ENCODE data around the gene ZNF70. TPM values are rescaled to one million over a fixed set of nuclear protein-coding genes. Genes with fewer than 3 reads are reported as not detected.

Gene ZNF70
- total RNA-seq (ENCODE audit: low replicate concordance) = 3.9 and 4.6 TPM in 2 replicates

GRCh38 chr22:23750714-23751440, at the start of gene ZNF70:
ZNF70 (minus strand) TSS chr22:23751112; CDS start chr22:23745140, 5,972 bp downstream.
- Mint-ChIP-seq H3K4me3 (peak within 1 kb of the TSS; percentile 87), H3K36me3 (peaks cover 2% of the 10 kb centered on the region), H3K4me1 (peaks cover 29% of the 10 kb centered on the region), H3K27ac (peak within 1 kb of the TSS; percentile 53), H3K9me3 (no peaks in the 10 kb centered on the region), H3K27me3 (ENCODE audit: insufficient read depth, low read depth) (peaks cover 5% of the 10 kb centered on the region)
- H3K79me2 ChIP-seq (ENCODE audit: low read depth) = no peaks in the 10 kb centered on the region
- peak within 1 kb of the TSS; percentile 95 for H3K4me2 ChIP-seq
- H3K27ac ChIP-seq = peak within 1 kb of the TSS; percentile 82
- TF ChIP-seq EZH2phosphoT487 (IDR thresholded peaks at IDR 0.05) = no peak
- TF ChIP-seq EZH2 (IDR thresholded peaks at IDR 0.05) = no peak
- TF ChIP-seq CTCF (IDR thresholded peaks at IDR 0.05) = peak; percentile 51
- H3K36me3 ChIP-seq = no peaks in the 10 kb centered on the region
- peak; percentile 97 for DNase-seq (ENCODE audit: low spot score)
- peaks cover 9% of the 10 kb centered on the region for H3F3A ChIP-seq (ENCODE audit: low read depth)
- H3K9ac ChIP-seq = peak within 1 kb of the TSS; percentile 61
- H3K27me3 ChIP-seq = no peaks in the 10 kb centered on the region
- peak within 1 kb of the TSS; percentile 87 for H2AFZ ChIP-seq (replicated peaks)
- no peaks in the 10 kb centered on the region for H3K9me3 ChIP-seq (ENCODE audit: low read depth)
- H3K4me3 ChIP-seq = peak within 1 kb of the TSS; percentile 88
- H4K20me1 ChIP-seq (ENCODE audit: low read depth) = no peaks in the 10 kb centered on the region
- H3K4me1 ChIP-seq = peaks cover 7% of the 10 kb centered on the region

- Histone ChIP-seq H3F3A (ENCODE audit: low read depth) (no peaks in the 10 kb centered on the region), H4K20me1 (ENCODE audit: low read depth) (peaks cover 23% of the 10 kb centered on the region), H3K27ac (no peak overlapping the region), H3K79me2 (ENCODE audit: low read depth) (peaks cover 26% of the 10 kb centered on the region), H3K9me3 (ENCODE audit: low read depth) (no peaks in the 10 kb centered on the region), H3K4me2 (no peak overlapping the region), H2AFZ (replicated peaks) (no peak overlapping the region), H3K4me1 (no peaks in the 10 kb centered on the region), H3K27me3 (no peaks in the 10 kb centered on the region), H3K4me3 (no peak overlapping the region), H3K36me3 (no peaks in the 10 kb centered on the region), H3K9ac (no peak overlapping the region)
- DNase-seq (ENCODE audit: low spot score) = no peak
- Mint-ChIP-seq H3K27me3 (ENCODE audit: insufficient read depth, low read depth) (peaks cover 2% of the 10 kb centered on the region), H3K36me3 (peaks cover 42% of the 10 kb centered on the region), H3K4me3 (no peak overlapping the region), H3K27ac (no peak overlapping the region), H3K9me3 (no peaks in the 10 kb centered on the region), H3K4me1 (no peaks in the 10 kb centered on the region)
- TF ChIP-seq EZH2phosphoT487 (IDR thresholded peaks at IDR 0.05) (no peak), CTCF (IDR thresholded peaks at IDR 0.05) (no peak), EZH2 (IDR thresholded peaks at IDR 0.05) (no peak)
These were observed 45.5 kb upstream of the ZNF70 start for GRCh38 chr22:23796461-23796860.

- no peak overlapping the region for H2AFZ ChIP-seq (replicated peaks)
- H3K9me3 ChIP-seq (ENCODE audit: low read depth) = no peaks in the 10 kb centered on the region
- H3K4me3 ChIP-seq = no peak overlapping the region
- H3K9ac ChIP-seq = no peak overlapping the region
- no peaks in the 10 kb centered on the region for H3K27me3 ChIP-seq
- no peaks in the 10 kb centered on the region for H3F3A ChIP-seq (ENCODE audit: low read depth)
- H4K20me1 ChIP-seq (ENCODE audit: low read depth) = peaks cover 54% of the 10 kb centered on the region
- H3K4me1 ChIP-seq = peaks cover 13% of the 10 kb centered on the region
- peaks cover 32% of the 10 kb centered on the region for H3K36me3 Mint-ChIP-seq
- TF ChIP-seq CTCF (IDR thresholded peaks at IDR 0.05) (no peak), EZH2phosphoT487 (IDR thresholded peaks at IDR 0.05) (no peak), EZH2 (IDR thresholded peaks at IDR 0.05) (no peak)
- no peak for DNase-seq (ENCODE audit: low spot score)
- no peak overlapping the region for H3K27ac ChIP-seq
- H3K4me3 Mint-ChIP-seq = no peak overlapping the region
- H3K36me3 ChIP-seq = no peaks in the 10 kb centered on the region
- peaks cover 12% of the 10 kb centered on the region for H3K4me1 Mint-ChIP-seq
- no peaks in the 10 kb centered on the region for H3K9me3 Mint-ChIP-seq
- no peaks in the 10 kb centered on the region for H3K27me3 Mint-ChIP-seq (ENCODE audit: insufficient read depth, low read depth)
- H3K4me2 ChIP-seq = no peak overlapping the region
- H3K79me2 ChIP-seq (ENCODE audit: low read depth) = peaks cover 57% of the 10 kb centered on the region
- no peak overlapping the region for H3K27ac Mint-ChIP-seq
These were observed 42.4 kb upstream of the ZNF70 start for GRCh38 chr22:23793326-23793725.

Data from neural progenitor cell (in vitro differentiated cells).